Colonic mucosa (tissue), 4 donors: ENCODE results near the gene EIF4E3. TPM values are rescaled to one million over a fixed set of nuclear protein-coding genes. Genes with fewer than 3 reads are reported as not detected.

Source experiments
- DNase-seq: peaks from one replicate; pipeline ENCODE4 v3.0.0-alpha.2; 2020
- H3K27ac ChIP-seq: fragments of 200-600 bp; one replicate; pipeline ENCODE4 v1.8.0; 2021
- H3K27me3 ChIP-seq: fragments of 200-600 bp; one replicate; pipeline ENCODE4 v1.8.0; 2021
- H3K36me3 ChIP-seq: fragments of 200-600 bp; one replicate; pipeline ENCODE4 v1.8.0; 2021
- H3K4me1 ChIP-seq: fragments of 200-600 bp; one replicate; pipeline ENCODE4 v1.8.0; 2021; ENCODE audit warnings: mild to moderate bottlenecking
- H3K4me3 ChIP-seq: fragments of 200-600 bp; one replicate; pipeline ENCODE4 v1.8.0; 2021
- H3K9ac ChIP-seq, 2 donors: one replicate each; pipeline ENCODE4 v1.7.0; 2013; ENCODE audit warnings: control low read depth in 2 of 2, low read depth in 2 of 2, low read length in 2 of 2
- H3K9me3 ChIP-seq: fragments of 200-600 bp; one replicate; pipeline ENCODE4 v1.8.0; 2021
- CTCF ChIP-seq: fragments of 200-600 bp; IDR thresholded peaks from one replicate; pipeline ENCODE4 v1.8.0; 2022; ENCODE audit warnings: antibody characterized with exemption, mild to moderate bottlenecking
- intact Hi-C: fragments of 100-400 bp; cut with DNase I; formaldehyde crosslinking; loops from one replicate; pipeline ENCODE4 v1.14.1; 2022
- total RNA-seq, 2 donors: library from RNA; stranded (reverse); fragmentation: NEBNext Ultra II Directional in 1 of 2; extraction: Animal tissue kit (Norgen Biotek cat#: 25700) in 1 of 2; gene quantifications; one replicate each; pipeline ENCODE4 v1.2.1, GENCODE V29; 2021
- donor health status: healthy.
- donor health status: DM: no; HTN: no; CAD: no.
- donor health status: DM: no; HTN: no; CAD: no.

The EIF4E3 gene
- total RNA-seq, 2 donors from 2014 or later = 14.5 to 44.2 TPM

- DNase-seq = no peak
- no peak overlapping the region for H3K27ac ChIP-seq
- intact Hi-C loops = no loop called here
Measured at GRCh38 chr3:71728632-71729342, 3.6 kb upstream of the EIF4E3 start.

GRCh38 chr3:71726146-71726545 lies 944 bp upstream of the EIF4E3 start:
- no peak for DNase-seq
- peak overlapping the region; percentile 43 for H3K4me3 ChIP-seq

More at GRCh38 chr3:71728632-71729342, 3.6 kb upstream of the EIF4E3 start:
- no peak overlapping the region for H3K4me3 ChIP-seq
- no peaks in the 10 kb centered on the region for H3K36me3 ChIP-seq
- no peaks in the 10 kb centered on the region for H3K9me3 ChIP-seq
- H3K9ac ChIP-seq = no peak overlapping the region
- TF ChIP-seq CTCF = no peak
- H3K4me1 ChIP-seq = no peaks in the 10 kb centered on the region
- no peaks in the 10 kb centered on the region for H3K27me3 ChIP-seq

GRCh38 chr3:71724584-71725270 lies 475 bp downstream of the EIF4E3 start:
- Histone ChIP-seq H3K9ac (peak overlapping the region; percentile 66 to 96), H3K4me3 (peak overlapping the region; percentile 71), H3K27me3 (no peaks in the 10 kb centered on the region), H3K4me1 (no peaks in the 10 kb centered on the region), H3K36me3 (no peaks in the 10 kb centered on the region), H3K9me3 (no peaks in the 10 kb centered on the region), H3K27ac (peak overlapping the region; percentile 79)
- intact Hi-C loops = no loop called here
- peak; percentile 52 for DNase-seq
- TF ChIP-seq CTCF = no peak

More at GRCh38 chr3:71726146-71726545, 944 bp upstream of the EIF4E3 start:
- Histone ChIP-seq H3K27ac (peak overlapping the region; percentile 47), H3K36me3 (no peaks in the 10 kb centered on the region), H3K9me3 (no peaks in the 10 kb centered on the region), H3K4me1 (no peaks in the 10 kb centered on the region), H3K9ac (peak overlapping the region in 1 of 2 donors; percentile 2), H3K27me3 (no peaks in the 10 kb centered on the region)
- TF ChIP-seq CTCF = no peak
- intact Hi-C loops = no loop called here

GRCh38 chr3:71724171-71724453 lies 1.1 kb downstream of the EIF4E3 start:
- H3K4me1 ChIP-seq = no peaks in the 10 kb centered on the region
- no peaks in the 10 kb centered on the region for H3K27me3 ChIP-seq
- H3K9ac ChIP-seq = peak overlapping the region; percentile 66 to 96
- H3K9me3 ChIP-seq = no peaks in the 10 kb centered on the region
- intact Hi-C loops = no loop called here
- DNase-seq = no peak
- H3K36me3 ChIP-seq = no peaks in the 10 kb centered on the region
- peak overlapping the region; percentile 71 for H3K4me3 ChIP-seq
- H3K27ac ChIP-seq = peak overlapping the region; percentile 79
- TF ChIP-seq CTCF = no peak

- peak overlapping the region; percentile 71 for H3K4me3 ChIP-seq
- H3K36me3 ChIP-seq = no peaks in the 10 kb centered on the region
- H3K9ac ChIP-seq = peak overlapping the region in 1 of 2 donors; percentile 66
- intact Hi-C loops = no loop called here
- no peaks in the 10 kb centered on the region for H3K27me3 ChIP-seq
- H3K27ac ChIP-seq = peak overlapping the region; percentile 79
- no peaks in the 10 kb centered on the region for H3K4me1 ChIP-seq
- H3K9me3 ChIP-seq = no peaks in the 10 kb centered on the region
- no peak for DNase-seq
- no peak for TF ChIP-seq CTCF
Measured at GRCh38 chr3:71723452-71724170, 1.6 kb downstream of the EIF4E3 start.
